CD4-positive, alpha-beta T cell treated with Interleukin-6 for 4 hours (primary cell): ENCODE results near the gene MYL7.

Experiments used
- DNase-seq: peaks from one replicate; pipeline ENCODE4 v3.0.0-alpha.2; 2020; ENCODE audit warnings: mixed read lengths

The MYL7 gene

DNA sequence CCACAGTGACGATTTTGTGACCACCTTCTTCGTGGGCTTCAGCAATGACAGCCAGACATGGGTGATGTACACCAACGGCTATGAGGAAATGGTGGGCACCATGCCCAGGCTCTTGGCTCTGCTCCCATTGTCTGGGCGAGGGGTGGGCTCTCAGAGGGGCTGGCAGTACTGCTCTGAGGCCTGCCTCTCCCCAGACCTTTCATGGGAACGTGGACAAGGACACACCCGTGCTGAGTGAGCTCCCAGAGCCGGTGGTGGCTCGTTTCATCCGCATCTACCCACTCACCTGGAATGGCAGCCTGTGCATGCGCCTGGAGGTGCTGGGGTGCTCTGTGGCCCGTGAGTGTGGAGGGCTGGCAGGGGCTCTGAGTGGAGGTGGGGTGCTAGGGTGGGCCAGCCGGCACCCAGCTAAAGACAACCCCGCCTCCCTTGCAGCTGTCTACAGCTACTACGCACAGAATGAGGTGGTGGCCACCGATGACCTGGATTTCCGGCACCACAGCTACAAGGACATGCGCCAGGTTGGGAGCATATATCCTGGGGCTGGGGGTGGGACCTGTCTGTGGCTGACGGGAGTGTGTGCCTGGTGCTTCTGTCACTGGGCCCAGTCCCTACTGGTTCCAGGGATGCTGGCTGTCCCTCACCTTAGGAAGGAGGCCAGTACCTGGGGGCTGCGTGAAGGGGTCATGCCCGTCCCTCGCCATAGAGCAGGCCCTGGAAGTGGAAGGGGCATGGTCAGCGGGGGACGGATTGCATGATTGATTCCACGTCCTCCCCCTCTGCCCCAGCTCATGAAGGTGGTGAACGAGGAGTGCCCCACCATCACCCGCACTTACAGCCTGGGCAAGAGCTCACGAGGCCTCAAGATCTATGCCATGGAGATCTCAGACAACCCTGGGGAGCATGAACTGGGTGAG is 30.2 kb downstream of the MYL7 start:
- DNase-seq: no peak

DNA sequence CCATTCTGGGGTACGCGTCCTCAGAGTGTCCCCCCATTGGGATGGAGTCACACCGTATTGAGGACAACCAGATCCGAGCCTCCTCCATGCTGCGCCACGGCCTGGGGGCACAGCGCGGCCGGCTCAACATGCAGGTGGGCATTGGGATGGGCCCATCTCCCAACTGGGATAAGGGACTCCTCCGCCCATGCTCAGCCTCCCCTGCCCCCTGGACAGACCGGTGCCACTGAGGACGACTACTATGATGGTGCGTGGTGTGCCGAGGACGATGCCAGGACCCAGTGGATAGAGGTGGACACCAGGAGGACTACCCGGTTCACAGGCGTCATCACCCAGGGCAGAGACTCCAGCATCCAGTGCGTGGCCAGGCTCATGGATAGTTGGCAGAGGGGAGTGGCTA is 31.1 kb downstream of the MYL7 start:
- DNase-seq: no peak

DNA sequence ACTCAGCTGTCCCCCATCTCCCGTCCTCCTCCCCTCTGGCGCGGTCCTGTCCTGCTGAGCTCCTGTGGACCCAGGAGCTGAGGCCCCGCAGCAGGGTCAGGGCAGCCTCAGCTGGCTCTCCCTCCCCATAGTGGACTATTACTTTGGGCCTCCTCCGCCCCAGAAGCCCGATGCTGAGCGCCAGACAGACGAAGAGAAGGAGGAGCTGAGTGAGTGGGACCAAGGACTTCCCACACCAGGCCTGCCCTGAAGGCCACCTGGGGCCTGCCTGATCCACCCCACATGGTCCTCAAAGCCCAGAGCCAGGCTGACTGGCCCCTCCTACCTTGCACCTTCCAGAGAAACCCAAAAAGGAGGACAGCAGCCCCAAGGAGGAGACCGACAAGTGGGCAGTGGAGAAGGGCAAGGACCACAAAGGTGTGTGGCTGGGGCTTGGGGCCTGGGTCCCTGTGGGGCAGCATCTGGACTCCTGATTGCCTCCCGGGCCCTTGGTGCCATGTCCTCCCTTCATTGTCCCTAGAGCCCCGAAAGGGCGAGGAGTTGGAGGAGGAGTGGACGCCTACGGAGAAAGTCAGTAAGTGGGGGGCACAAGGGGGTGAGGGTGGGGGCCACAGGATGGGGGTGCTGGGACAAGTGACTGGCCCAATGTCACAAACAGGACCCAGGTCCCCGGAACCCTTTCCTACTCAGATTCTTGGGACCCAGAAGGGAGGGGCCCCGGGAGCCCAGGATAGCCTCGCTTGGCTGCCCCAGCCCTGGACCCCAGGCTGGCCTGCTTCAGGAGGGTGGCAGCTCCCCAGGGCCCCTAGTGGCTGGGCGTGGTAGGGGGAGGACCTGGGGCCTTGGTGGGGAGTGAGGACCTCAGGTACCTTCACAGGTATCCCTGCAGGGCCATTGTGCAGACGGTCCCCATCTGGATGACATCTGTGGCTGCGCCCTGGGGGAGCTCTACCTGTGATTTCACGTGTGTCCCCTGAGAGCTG is 32.1 kb downstream of the MYL7 start:
- no peak for DNase-seq

DNA sequence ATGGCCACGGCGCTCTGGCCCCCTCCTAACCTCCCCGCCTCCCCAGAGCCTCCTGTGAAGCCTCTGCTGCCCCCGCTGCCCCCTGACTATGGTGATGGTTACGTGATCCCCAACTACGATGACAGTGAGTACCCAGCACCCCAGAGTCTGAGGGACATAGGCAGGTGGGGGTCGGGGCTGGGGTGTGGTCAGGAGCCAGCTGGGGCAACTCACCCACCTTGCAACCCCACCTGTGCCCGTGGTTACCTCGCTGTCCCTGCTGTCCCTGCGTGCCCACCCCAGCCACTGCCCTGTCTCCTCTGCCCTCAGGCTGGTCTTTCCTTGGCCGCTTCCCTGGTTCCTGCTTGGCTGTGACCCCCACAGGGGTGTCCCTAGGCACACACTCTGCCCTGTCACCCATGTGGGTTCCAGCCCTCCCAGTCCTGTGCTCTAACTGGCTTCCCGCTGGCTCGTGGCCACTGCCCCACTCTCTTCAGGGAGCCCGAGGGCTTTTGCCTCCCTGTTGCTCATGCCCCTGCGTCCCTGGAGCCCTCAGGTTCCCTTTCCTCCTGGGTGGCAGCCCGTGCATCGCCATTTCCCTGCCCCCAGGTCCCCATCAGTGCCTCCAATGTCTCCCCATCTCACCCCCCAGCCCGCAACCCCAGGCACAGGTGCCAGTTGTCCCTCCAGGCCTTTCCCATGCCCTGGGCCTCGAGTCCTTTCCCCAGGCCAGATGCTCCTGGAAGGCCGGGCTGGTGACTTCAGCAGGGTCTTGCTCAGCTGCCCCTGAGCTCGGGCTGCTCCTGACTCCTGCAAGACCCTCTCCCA is 33.0 kb downstream of the MYL7 start:
- DNase-seq: no peak

DNA sequence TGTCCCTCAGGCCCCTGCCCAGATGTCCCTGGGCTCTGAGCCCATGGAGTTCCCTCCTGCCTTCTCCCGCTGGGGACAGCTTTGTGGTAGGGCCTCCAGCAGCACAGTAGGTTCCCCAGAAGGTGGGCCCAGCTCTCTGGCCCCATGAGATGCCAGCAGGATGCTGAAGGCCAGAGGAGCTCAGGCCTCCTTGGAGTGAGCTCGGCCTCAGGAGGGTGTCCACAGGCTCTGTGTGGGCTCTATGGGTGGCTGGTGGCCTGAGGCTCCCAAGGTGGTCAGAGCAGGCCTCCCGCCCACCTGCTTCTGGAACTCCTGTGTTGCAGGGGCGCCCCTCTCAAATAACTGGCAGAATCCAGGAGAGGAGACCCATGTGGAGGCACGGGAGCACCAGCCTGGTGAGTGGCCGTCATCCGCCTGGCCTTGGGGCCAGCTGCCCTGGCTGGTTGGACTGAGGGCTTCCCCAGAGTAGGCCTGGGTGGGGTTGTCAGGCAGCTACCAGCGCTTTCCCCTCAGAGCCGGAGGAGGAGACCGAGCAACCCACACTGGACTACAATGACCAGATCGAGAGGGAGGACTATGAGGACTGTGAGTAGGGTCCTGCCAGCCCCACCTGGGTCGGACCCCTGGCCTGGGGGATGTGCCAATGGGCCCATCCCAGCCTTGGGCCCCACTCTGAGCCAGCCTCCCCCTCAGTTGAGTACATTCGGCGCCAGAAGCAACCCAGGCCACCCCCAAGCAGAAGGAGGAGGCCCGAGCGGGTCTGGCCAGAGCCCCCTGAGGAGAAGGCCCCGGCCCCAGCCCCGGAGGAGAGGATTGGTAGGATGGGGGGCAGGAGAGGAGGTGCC is 33.8 kb downstream of the MYL7 start:
- DNase-seq: no peak

DNA sequence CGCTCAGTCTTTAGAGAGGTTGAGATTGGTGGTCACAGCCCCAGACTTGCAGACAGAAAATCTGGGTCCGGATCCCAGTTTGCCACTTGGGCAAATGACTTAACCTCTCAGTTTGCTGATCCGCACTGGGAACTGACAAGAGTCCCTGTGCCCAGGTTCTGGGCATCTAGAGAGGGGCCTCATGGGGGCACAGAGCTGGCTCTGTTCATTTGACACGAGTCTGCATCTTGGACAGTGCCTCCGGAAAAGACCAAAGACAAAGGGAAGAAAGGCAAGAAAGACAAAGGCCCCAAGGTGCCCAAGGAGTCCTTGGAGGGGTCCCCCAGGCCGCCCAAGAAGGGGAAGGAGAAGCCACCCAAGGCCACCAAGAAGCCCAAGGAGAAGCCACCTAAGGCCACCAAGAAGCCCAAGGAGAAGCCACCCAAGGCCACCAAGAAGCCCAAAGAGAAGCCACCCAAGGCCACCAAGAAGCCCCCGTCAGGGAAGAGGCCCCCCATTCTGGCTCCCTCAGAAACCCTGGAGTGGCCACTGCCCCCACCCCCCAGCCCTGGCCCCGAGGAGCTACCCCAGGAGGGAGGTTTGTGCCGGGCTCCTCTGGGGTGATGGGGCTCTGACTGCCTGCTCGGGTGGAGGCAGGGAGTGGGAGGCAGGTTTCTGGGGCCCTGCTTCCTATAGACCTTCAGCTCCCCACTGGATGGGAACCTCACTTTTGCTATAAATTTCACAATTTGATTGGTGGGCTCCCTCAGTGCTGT is 34.6 kb downstream of the MYL7 start:
- no peak for DNase-seq

DNA sequence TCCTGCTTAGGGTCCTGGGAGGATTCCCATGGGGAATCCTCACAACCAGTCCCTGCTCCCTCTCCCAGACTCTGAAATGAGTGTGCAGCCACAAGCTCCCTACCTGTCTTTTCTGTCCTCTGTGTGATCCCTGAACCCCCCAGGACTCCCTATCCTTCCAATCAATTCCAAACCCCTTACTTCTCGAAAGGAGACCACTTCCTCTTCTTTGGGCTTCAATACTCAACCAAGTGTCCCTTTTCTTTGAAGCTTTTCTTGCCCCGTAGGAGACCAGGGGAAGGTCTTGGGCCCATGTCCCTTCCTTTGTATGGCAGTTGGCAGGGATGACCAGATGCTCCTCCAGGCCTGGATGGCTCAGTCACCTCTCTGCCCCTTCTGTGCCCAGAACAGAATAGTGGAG is 35.3 kb downstream of the MYL7 start:
- no peak for DNase-seq

DNA sequence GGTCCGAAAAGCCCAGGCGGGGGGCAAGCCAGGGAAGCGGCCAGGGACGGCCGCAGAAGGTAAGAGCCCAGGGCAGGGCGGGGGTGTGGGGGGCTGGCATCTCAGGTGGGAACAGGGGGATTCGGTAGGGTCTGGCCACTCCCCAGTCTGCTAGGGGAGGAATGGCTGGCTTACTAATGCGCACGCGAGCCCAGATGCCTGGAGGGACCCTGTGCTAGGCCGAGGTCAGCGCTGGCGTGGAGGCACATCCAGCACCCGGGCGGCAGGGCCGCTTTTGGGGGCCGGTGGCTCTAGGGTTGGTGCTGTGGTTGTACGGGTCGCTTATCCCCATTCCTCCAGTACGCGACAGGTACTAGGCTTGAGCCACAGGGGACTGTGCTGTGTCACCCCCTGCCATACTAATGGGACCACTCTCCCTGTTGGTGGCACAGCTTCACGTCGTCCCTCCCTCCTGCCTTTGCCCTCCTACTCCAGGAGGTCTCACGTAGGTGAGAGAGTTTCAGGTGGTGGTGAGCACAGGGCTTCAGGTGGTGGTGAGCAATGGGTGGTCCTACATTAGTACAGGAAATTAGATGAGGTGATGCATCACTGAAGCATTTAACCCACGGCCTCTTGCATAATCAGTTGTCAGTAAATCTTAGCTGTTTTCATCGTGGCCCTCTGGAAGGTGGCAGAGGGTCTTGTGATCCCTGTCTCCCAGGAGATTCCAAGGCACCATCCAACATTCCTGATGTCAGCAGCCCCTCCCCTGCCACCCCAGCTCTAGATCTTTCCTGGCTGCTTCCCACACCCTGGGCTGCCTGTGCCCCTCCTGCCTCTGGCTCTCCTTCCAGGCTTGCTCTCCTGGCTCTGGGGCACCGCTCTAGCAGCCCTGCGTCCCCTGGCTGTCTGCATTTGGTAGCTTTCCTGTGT is 36.0 kb downstream of the MYL7 start:
- DNase-seq: no peak

DNA sequence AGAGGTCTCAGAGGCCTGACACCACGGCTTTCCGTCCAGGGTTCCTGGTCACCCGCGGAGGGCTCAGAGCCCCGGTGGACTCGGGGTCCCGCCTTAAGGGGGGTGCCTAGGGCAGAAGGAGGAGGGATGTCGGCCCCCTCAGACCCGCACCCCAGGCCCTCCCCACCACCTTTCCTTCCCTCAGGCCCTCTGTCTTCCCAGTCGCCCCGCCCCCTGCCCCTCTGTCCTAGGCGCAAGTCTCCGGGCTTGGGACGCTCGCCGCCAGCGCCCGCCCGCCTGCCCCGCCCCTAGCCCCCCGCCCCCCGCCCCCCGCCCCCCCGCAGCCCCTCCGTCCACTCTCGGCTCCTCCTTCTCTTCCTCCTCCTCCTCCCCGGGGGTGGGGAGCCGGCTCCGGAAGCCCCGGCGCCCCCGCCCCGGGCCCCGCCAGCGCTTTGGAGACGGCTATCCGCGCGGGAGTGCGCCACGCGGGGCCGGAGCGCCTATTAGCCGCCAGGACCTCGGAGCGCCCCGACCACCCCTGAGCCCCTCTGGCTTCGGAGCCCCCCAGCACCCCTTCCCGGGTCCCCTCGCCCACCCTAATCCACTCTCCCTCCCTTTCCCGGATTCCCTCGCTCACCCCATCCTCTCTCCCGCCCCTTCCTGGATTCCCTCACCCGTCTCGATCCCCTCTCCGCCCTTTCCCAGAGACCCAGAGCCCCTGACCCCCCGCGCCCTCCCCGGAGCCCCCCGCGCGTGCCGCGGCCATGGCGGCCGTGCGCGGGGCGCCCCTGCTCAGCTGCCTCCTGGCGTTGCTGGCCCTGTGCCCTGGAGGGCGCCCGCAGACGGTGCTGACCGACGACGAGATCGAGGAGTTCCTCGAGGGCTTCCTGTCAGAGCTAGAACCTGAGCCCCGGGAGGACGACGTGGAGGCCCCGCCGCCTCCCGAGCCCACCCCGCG is 36.9 kb downstream of the MYL7 start, which contains the start of gene AEBP1:
Gene AEBP1, plus strand, starts transcription at position 423 of the 937 bp plus-strand sequence. Its CDS starts 321 bp downstream, at position 744.
- peak; percentile 54 for DNase-seq

DNA sequence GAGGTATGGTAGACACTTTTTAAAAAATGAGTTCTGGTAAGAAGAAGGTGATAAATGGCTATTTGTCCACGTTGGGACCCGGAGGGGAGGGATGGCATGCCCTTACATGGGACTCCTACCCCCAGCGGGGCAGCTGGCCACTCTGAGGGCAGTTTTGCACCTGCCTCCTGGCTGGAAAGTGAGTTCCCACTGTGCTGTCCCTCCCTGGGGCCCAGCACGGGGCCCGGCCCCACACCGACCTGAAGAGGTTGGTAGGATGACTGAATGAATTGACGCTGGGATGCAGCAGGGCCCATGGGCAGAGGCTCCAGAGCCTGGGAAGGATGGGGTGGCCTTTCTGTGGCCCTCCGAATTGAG is 37.6 kb downstream of the MYL7 start:
- DNase-seq: no peak

DNA sequence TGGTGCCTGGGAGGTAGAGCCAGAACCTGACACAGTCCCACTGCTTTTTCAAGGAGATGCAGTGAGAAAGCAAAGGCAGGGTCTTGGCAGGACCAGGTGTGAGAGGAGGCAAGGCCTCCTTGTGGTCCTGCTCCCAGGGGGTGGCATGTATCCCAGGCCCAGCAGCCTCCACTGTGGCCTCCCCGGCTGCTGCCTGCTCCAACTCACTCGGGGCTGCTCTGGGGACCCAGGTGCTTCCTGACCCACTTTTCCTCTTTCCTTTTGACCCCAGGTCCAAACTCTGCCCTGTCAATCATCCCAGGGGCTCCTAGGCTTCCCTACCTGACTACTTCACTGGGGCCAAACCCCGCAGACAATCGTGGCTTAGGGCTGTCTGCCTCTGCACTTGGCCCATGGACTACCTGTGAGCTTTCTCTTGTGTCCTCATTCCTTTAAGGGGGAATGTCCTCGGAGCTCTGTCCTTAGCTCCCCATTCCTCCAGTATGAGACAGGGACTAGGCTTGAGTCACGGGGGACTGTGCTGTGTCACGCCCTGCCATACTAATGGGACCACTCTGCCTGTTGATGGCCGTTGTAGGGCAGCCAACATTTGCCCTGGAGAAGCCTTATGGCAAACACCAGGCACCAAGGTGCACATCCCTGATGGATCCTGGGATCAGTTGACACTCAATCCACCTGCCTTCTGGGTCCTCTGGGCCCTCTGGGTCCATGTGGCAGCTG is 38.1 kb downstream of the MYL7 start:
- no peak for DNase-seq

DNA sequence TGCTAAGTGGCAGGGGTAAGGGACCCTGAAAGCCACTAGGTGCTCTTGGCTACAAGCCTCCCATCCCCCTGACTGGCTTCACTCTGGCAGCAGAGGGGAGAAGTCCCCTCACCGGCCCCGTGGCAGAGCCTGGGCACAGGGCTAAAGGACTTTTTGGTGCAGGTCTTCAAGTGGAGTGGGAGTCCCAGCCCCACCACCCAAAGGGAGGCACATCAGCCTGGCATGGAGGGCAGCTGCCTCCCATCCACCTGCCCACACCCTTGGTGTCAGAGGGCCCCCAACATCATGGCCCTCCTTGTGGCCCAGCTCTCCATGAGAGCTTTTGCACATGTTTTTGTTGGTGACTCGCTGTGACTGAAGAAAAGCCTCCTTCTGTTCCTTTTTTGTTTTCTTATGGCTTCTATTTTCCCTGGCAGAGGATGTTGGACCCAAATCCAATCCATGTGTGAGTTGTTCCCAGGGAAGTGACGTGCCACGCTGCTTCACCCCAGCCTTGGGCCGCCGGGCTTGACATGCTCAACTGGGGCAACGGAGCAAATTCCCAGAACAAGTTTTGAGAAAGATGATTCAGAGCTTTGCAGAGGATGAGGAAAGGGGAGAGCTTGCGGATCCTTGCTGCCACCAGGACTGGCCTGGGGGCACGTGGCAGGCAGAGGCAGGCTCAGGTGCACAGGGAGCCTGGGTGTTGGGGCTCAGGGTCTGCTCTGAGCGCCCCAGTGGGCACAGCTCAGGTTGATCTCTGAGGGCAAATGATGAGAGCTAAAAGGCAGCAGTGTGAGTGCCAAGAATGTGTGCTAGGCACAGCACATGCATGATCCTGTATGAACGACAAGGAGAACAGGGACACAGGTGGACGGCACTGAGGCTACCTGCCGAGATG is 38.9 kb downstream of the MYL7 start:
- no peak for DNase-seq

DNA sequence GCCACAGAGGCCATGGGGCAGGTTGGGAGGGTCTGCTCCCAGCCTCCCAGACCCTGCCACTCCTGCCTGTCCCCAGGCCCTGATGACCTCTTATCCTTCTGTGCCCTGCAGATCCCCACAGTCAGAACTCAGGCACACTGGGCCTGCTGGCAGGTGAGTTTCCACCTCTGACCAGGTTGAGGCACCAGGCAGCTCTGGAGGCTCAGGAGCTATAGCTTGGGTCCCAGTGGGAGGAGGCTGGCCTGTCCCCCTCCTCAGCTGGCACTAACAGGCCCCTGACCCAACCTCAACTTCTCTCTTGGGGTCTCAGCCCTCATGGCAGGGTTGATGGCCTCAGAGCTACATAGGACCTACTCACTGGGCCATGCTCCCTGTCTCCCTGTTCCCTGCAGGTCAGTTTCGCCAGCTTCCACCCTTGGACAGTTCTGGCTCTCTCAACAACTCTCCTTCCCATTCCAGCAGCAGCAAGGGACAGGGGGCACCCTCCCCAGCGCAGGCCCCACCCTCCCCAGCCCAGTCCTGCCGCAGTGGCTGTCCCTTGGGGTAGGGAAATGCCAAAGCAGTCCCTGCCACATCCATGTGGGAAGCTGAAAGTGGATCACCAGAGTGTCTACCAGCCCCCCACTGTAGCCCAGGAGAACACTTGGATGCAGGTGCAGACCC is 39.7 kb downstream of the MYL7 start:
- DNase-seq: no peak

DNA sequence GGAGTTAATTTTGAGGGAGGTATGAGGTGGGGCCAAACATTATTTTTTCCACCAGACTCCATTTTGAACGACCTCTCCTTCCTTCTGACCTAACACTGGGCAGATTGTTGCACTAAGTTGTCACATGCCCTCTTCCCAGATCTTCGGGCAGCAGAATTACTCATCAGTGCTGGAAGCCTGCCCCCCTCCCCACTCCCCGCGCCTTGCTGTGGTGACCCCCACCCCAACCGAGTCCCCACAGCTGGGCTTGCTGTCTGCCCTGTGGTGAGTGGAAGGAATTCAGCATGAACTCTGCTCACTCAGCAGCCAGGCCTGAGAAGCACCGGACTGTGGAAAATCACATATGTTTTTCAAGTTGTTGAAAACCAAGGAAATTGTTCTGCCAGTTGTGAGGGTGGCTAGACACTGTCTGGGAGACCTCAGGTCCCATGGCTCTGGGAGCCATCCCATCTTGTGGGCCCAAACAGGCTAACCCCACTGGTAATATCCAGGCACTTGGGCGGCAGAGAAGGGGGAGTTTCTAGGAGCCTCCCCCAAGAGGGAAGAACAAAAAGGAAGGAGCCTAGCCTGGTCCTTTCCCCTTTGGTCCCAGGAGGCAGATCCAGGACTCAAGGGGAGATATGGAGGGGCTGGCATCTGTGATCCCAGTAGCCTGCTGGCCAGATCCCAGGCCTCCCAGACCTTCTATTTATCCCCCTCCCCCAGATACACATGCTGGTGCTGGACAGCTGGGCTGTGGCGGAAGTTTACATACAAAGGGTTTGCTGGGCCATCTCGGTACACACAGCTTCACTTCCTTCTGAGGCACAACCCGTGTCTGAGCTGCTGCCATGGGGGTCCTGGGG is 40.5 kb downstream of the MYL7 start:
- DNase-seq: no peak

DNA sequence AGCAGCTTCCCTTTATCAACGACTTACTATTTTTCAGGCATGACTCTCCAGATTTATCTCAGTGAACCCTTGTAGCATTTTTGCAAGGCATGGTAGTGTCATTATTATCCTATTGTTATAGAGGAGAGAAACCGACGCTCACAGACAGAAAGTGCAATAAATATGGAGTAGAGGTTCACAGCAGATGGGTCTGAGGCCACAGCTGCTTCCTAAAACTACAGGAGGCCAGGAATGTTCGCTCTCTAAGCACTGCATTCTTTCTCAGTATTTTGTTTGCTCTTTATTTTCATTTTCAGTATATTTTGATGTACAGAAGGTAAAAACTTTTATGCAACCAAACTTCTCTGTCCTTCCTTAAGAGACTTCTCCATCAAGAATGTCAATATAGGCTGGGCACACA is 41.5 kb downstream of the MYL7 start:
- DNase-seq: no peak
